HG03575 (cell line): ENCODE measurements around the gene MYH14.
"Not testable (repeated sequence)": the region's sequence is repeated elsewhere in the genome, so short reads cannot be mapped to it uniquely, and the experiment has no call there.

Experiments
- ATAC-seq: cut with Tn5 transposase; IDR thresholded peaks from one replicate; pipeline ENCODE4 v1.9.1; 2021; ENCODE audit not compliant: unreplicated experiment, insufficient number of reproducible peaks, low FRiP score; ENCODE audit errors: extremely low read depth

The MYH14 gene

GRCh38 chr19:50326101-50326664 is 122.8 kb downstream of the MYH14 start:
- ATAC-seq = no peak

- ATAC-seq = no peak
Measured at GRCh38 chr19:50327013-50327412, 123.6 kb downstream of the MYH14 start.

GRCh38 chr19:50327461-50328223 is 124.2 kb downstream of the MYH14 start:
- no peak for ATAC-seq

GRCh38 chr19:50328224-50328872 is 124.9 kb downstream of the MYH14 start:
- no peak for ATAC-seq

- ATAC-seq = no peak
Measured at GRCh38 chr19:50328873-50329145, 125.4 kb downstream of the MYH14 start.

GRCh38 chr19:50329146-50329925 is 125.9 kb downstream of the MYH14 start, which contains the start of gene KCNC3:
Gene KCNC3, minus strand, starts transcription at chr19:50329377. Its CDS starts 295 bp downstream, at chr19:50329082.
- ATAC-seq = no peak

- not testable (repeated sequence) for ATAC-seq
Measured at GRCh38 chr19:50329926-50330294, 126.5 kb downstream of the MYH14 start.

- no peak for ATAC-seq
Measured at GRCh38 chr19:50330365-50331078, 127.1 kb downstream of the MYH14 start.

- no peak for ATAC-seq
Measured at GRCh38 chr19:50331221-50331993, 128.0 kb downstream of the MYH14 start.

GRCh38 chr19:50331994-50332243 is 128.5 kb downstream of the MYH14 start:
- no peak for ATAC-seq

- ATAC-seq = no peak
Measured at GRCh38 chr19:50332244-50333038, 129.0 kb downstream of the MYH14 start.

GRCh38 chr19:50333235-50333736 is 129.9 kb downstream of the MYH14 start:
- ATAC-seq = peak; percentile 24

GRCh38 chr19:50333737-50334617 is 130.6 kb downstream of the MYH14 start:
- ATAC-seq = peak; percentile 5

- ATAC-seq = no peak
Measured at GRCh38 chr19:50334741-50335421, 131.5 kb downstream of the MYH14 start.

GRCh38 chr19:50337031-50337430 is 133.6 kb downstream of the MYH14 start:
- not testable (repeated sequence) for ATAC-seq

- no peak for ATAC-seq
Measured at GRCh38 chr19:50340331-50340730, 136.9 kb downstream of the MYH14 start.
